Transverse colon (tissue), 4 donors: Measurements from ENCODE around the gene INAVA. TPM values are rescaled to one million over a fixed set of nuclear protein-coding genes. Genes with fewer than 3 reads are reported as not detected.

Source experiments
- DNase-seq: peaks from one replicate; pipeline ENCODE4 v3.0.0-alpha.2; 2019
- H3K27ac ChIP-seq, 4 donors: fragments of 200-600 bp; sonication (generic); 2 replicates each; pipeline ENCODE4 v1.5.1; 2016 to 2018; ENCODE audit warnings: inconsistent platforms in 4 of 4
- H3K27me3 ChIP-seq: fragments of 200-600 bp; sonication (generic); 2 replicates; pipeline ENCODE4 v1.5.1; 2017; ENCODE audit warnings: inconsistent platforms
- H3K36me3 ChIP-seq, 4 donors: fragments of 200-600 bp; sonication (generic); 2 replicates each; pipeline ENCODE4 v1.5.1; 2017 to 2019; ENCODE audit warnings: inconsistent platforms in 4 of 4
- H3K4me1 ChIP-seq, 4 donors: fragments of 200-600 bp; sonication (generic); 2 replicates each; pipeline ENCODE4 v1.5.1; 2017 to 2020; ENCODE audit warnings: inconsistent platforms in 4 of 4
- H3K4me3 ChIP-seq, 4 donors: fragments of 200-600 bp; sonication (generic); 1 replicate in 1 of 4; 2 replicates in 3 of 4; pipeline versions ENCODE4 v1.5.1 to v1.6.1; 2017 to 2019; ENCODE audit warnings: inconsistent platforms in 4 of 4
- H3K9me3 ChIP-seq, 2 donors: fragments of 200-600 bp; sonication (generic); 2 replicates each; pipeline ENCODE4 v1.5.1; 2017 to 2019; ENCODE audit warnings: inconsistent platforms in 2 of 2
- EP300 ChIP-seq: sonication (generic); formaldehyde crosslinking; IDR thresholded peaks from one replicate; pipeline ENCODE4 v1.6.1; 2017; ENCODE audit warnings: antibody characterized with exemption, low read depth
- POLR2A ChIP-seq: fragments of 450-650 bp; IDR thresholded peaks from one replicate; pipeline ENCODE4 v1.6.1; 2016; ENCODE audit warnings: antibody characterized with exemption, mild to moderate bottlenecking, moderate library complexity
- POLR2AphosphoS5 ChIP-seq, 3 donors: sonication (generic); formaldehyde crosslinking; IDR thresholded peaks; one replicate each; pipeline ENCODE4 v1.6.1; 2016; ENCODE audit warnings: antibody characterized with exemption in 3 of 3
- WGBS, 2 donors: methylation state at CpG; one replicate each; pipeline ENCODE4 v1.1.5; 2018; ENCODE audit warnings: low coverage in 1 of 2; 5-methylcytosine and 5-hydroxymethylcytosine counted together
- in situ Hi-C, 4 donors: fragments of 200-750 bp; cut with MboI; loops; one replicate each; pipeline versions ENCODE4 v1.15.0 to v1.15.1; 2017; ENCODE audit warnings: low sequenced_read_pairs in 3 of 4, low pct_ligation_motif_present in 1 of 4, low pct_unique_long_range_greater_than_20kb in 1 of 4
- intact Hi-C: fragments of 100-400 bp; cut with DNase I; formaldehyde crosslinking; loops from one replicate; pipeline ENCODE4 v1.15.1; 2023; ENCODE audit warnings: low total_unique reads
- total RNA-seq, 4 donors: library from RNA; depleted of rRNA; stranded (reverse); fragments of >200 nt; gene quantifications; one replicate each; pipeline ENCODE4 v1.1.0, GENCODE V29; 2016
- TF ChIP-seq, protein P1 (sequence below), 5 experiments: fragments of 200-600 bp in 3 of 5; fragments of 450-650 bp in 2 of 5; sonication (generic) in 3 of 5; IDR thresholded peaks; 1 replicate in 2 of 5; 2 replicates in 3 of 5; pipeline ENCODE4 v1.5.1; 2016 to 2017; ENCODE audit warnings: antibody characterized with exemption in 5 of 5, inconsistent platforms in 3 of 5, mild to moderate bottlenecking in 2 of 5, moderate library complexity in 1 of 5

The INAVA gene
- total RNA-seq, 4 donors from 2014 or later = 139 to 609 (median 265) TPM

DNA sequence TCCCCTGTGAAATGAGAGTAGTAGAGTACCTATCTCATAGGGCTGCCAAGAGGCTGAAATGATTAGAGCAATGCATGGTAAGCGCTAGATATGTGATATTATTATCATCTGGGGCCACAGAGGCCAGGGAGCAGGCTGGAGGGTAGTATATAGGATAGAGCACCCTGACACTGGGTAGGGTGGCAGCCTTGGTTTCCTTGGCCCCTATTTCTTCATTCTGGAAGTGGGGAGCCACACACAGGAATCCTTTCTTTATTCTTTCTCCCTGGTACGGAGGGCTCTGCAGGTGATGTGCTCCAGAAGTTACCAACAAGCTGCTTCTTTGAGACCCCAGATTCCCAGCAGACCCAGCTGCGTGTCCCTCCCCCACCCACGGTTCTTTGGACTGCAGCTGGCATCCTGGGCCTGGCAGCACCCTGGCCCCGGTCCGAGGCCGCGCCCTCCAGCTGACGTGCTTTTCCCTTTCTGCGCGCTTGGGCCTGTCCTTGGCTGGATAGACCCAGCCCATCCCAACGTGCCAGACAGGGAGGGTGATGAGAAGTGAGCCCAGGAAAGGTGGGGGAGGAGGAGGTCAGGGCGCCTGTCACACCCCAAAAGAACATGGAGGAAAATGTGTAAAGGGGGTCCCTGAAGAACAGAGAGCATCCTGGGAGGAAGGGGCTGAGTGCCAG, 18.2 kb downstream of the INAVA start:
- TF ChIP-seq POLR2A (peak; percentile 13), POLR2AphosphoS5 (IDR thresholded peaks at IDR 0.05) (peak in 2 of 3 donors; percentile 6 to 46), EP300 (no peak)
- TF ChIP-seq, protein P1, sequence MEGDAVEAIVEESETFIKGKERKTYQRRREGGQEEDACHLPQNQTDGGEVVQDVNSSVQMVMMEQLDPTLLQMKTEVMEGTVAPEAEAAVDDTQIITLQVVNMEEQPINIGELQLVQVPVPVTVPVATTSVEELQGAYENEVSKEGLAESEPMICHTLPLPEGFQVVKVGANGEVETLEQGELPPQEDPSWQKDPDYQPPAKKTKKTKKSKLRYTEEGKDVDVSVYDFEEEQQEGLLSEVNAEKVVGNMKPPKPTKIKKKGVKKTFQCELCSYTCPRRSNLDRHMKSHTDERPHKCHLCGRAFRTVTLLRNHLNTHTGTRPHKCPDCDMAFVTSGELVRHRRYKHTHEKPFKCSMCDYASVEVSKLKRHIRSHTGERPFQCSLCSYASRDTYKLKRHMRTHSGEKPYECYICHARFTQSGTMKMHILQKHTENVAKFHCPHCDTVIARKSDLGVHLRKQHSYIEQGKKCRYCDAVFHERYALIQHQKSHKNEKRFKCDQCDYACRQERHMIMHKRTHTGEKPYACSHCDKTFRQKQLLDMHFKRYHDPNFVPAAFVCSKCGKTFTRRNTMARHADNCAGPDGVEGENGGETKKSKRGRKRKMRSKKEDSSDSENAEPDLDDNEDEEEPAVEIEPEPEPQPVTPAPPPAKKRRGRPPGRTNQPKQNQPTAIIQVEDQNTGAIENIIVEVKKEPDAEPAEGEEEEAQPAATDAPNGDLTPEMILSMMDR (IDR thresholded peaks at IDR 0.05) = no peak
- Histone ChIP-seq H3K27ac (peak overlapping the region; percentile 34 to 65 (median 45)), H3K36me3 (no peaks in the 10 kb centered on the region), H3K27me3 (no peaks in the 10 kb centered on the region), H3K9me3 (no peaks in the 10 kb centered on the region), H3K4me1 (peaks cover 4 to 45% (median 30%) of the 10 kb centered on the region in 4 donors), H3K4me3 (no peak overlapping the region)
- WGBS, 2 donors = 66 to 100% methylated on average over 1 to 13 of the region's 13 CpGs
- in situ Hi-C loops (no loop called here), intact Hi-C loops (no loop called here)
- peak; percentile 76 for DNase-seq

DNA sequence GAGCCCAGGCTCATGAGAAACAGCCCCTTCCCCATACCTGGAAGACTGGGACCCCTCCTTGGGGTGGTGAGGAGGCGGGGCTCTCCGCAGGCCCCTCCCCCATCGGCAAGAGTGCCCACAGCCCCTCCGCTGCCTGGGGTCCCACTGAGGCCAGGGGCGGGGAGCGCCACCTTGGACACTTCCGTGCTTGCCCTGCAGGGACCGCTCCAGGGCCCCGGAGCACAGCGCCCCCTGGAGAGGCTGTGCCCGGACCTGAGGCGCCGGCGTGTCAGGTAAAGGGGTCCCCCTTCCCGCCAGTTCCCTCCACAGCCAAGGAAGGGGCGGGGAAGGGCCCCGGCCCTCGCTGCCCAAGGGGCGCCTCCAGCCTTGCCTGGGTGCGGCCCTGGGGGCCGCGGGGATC, 21.5 kb downstream of the INAVA start:
- Histone ChIP-seq H3K27ac (peak overlapping the region in 1 of 4 donors; percentile 60), H3K4me3 (no peak overlapping the region), H3K36me3 (no peaks in the 10 kb centered on the region), H3K9me3 (no peaks in the 10 kb centered on the region), H3K27me3 (no peaks in the 10 kb centered on the region), H3K4me1 (peaks cover 0 to 26% (median 13%) of the 10 kb centered on the region in 4 donors)
- 58% methylated on average over 5 of the region's 22 CpGs; no CpG with 5 or more reads in 1 of the 2 donors for WGBS, 2 donors
- no peak for DNase-seq
- intact Hi-C loops (no loop called here), in situ Hi-C loops (no loop called here)
- TF ChIP-seq POLR2AphosphoS5 (IDR thresholded peaks at IDR 0.05) (peak in 1 of 3 donors; percentile 28), POLR2A (no peak), EP300 (no peak)
- TF ChIP-seq, protein P1 (IDR thresholded peaks at IDR 0.05) = peak in 3 of 5 experiments; percentile 4 to 47 (median 16)

DNA sequence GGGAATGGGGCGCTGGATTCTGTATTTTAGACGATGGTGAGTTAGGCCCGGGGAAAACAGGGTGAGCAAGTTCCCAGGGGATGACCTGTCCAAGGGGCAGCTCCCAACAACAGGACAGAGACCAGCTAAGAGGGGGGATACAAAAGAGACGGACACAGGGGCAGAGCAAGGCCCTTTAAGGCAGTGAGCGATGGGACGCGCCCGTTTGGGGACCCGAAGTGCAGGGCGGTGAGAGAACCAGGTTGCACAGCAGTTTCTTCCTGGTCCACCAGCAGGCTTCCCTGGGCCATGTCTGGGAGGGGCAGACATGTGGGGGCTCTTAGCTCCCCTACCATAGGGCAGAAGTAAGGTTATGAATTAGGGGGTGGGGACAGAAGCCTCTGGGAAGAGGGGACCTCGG, 22.0 kb downstream of the INAVA start:
- in situ Hi-C loops = no loop called here
- WGBS, 2 donors = 84% methylated on average over 11 of the region's 11 CpGs; no CpG with 5 or more reads in 1 of the 2 donors
- Histone ChIP-seq H3K4me3 (no peak overlapping the region), H3K27ac (peak overlapping the region in 3 of 4 donors; percentile 48 to 60 (median 60)), H3K4me1 (peaks cover 0 to 26% (median 13%) of the 10 kb centered on the region in 4 donors), H3K27me3 (no peaks in the 10 kb centered on the region), H3K36me3 (no peaks in the 10 kb centered on the region), H3K9me3 (no peaks in the 10 kb centered on the region)
- no peak for TF ChIP-seq POLR2A
- TF ChIP-seq, protein P1 (IDR thresholded peaks at IDR 0.05) = no peak
- TF ChIP-seq EP300 = no peak
- no peak for TF ChIP-seq POLR2AphosphoS5 (IDR thresholded peaks at IDR 0.05)
- no peak for DNase-seq
- intact Hi-C loops = no loop called here

DNA sequence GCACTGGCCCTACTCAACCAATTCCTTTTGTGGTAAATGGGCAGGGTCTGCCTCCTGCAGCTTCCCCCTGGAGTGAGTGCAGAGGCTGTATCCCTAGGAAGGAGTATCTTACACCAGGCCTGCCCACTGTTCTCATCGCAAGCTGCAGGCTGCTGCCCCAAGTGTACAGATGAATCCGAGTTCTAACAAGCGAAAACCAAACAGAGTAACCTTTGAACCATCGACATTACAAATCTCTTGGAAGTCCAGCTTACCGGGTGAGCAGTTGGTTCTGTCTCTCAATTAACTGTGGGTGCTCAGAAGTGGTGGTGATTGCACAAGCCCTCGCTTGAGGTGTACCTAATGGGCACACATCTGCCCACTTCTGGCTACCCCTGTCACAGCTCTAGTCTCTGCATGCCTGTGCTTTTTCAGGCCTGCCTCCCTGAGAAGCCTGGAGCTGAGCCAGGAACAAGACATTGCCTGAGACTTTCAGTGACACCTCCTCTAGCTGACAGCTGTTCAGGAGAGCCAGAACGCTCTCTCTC, 22.7 kb downstream of the INAVA start:
- intact Hi-C loops (no loop called here), in situ Hi-C loops (no loop called here)
- H3K4me3 ChIP-seq = no peak overlapping the region
- no peaks in the 10 kb centered on the region for H3K9me3 ChIP-seq
- H3K27me3 ChIP-seq = no peaks in the 10 kb centered on the region
- WGBS, 2 donors = 62 to 67% methylated on average over 1 to 7 of the region's 7 CpGs
- TF ChIP-seq POLR2AphosphoS5 (IDR thresholded peaks at IDR 0.05) (no peak), POLR2A (peak; percentile 10)
- H3K27ac ChIP-seq = peak overlapping the region in 3 of 4 donors; percentile 48 to 60 (median 60)
- no peak for DNase-seq
- H3K36me3 ChIP-seq = no peaks in the 10 kb centered on the region
- peaks cover 0 to 26% (median 12%) of the 10 kb centered on the region in 4 donors for H3K4me1 ChIP-seq
